ENCODE measurements around the gene AMOT.

Gene AMOT

GRCh38 chrX:112844250-112844649 is 3.6 kb upstream of the AMOT start:
- FAIRE-seq (peak; percentile 68), DNase-seq (ENCODE audit: extremely low spot score, insufficient read length, low read depth) (no peak)

GRCh38 chrX:112841820-112842157 is 1.2 kb upstream of the AMOT start:
- DNase-seq (ENCODE audit: extremely low spot score, insufficient read length, low read depth), result no peak
- no peak for FAIRE-seq

GRCh38 chrX:112841114-112841819 is 636 bp upstream of the AMOT start:
- DNase-seq (ENCODE audit: extremely low spot score, insufficient read length, low read depth), result no peak
- FAIRE-seq, result peak; percentile 98

GRCh38 chrX:112839856-112840255 is 775 bp downstream of the AMOT start:
- no peak for DNase-seq (ENCODE audit: extremely low spot score, insufficient read length, low read depth)
- no peak for FAIRE-seq

GRCh38 chrX:112837531-112837930 is 3.1 kb downstream of the AMOT start:
- no peak for DNase-seq (ENCODE audit: extremely low spot score, insufficient read length, low read depth)
- FAIRE-seq, result no peak

GRCh38 chrX:112835019-112835418 is 5.6 kb downstream of the AMOT start:
- FAIRE-seq, result no peak
- no peak for DNase-seq (ENCODE audit: extremely low spot score, insufficient read length, low read depth)

- FAIRE-seq, result peak; percentile 46
These were observed 6.4 kb downstream of the AMOT start for GRCh38 chrX:112834031-112834845.

GRCh38 chrX:112832481-112833095 is 8.0 kb downstream of the AMOT start:
- DNase-seq (ENCODE audit: extremely low spot score, insufficient read length, low read depth) (no peak), FAIRE-seq (no peak)

More at GRCh38 chrX:112834031-112834845, 6.4 kb downstream of the AMOT start:
- no peak for DNase-seq (ENCODE audit: extremely low spot score, insufficient read length, low read depth)

GRCh38 chrX:112830540-112830939 is 10.1 kb downstream of the AMOT start:
- FAIRE-seq (peak; percentile 31), DNase-seq (ENCODE audit: extremely low spot score, insufficient read length, low read depth) (no peak)

GRCh38 chrX:112827292-112827903 is 13.2 kb downstream of the AMOT start:
- FAIRE-seq (no peak), DNase-seq (ENCODE audit: extremely low spot score, insufficient read length, low read depth) (no peak)

- FAIRE-seq (no peak), DNase-seq (ENCODE audit: extremely low spot score, insufficient read length, low read depth) (no peak)
These were observed 14.6 kb downstream of the AMOT start for GRCh38 chrX:112826023-112826422.

GRCh38 chrX:112822892-112823291 is 17.7 kb downstream of the AMOT start:
- FAIRE-seq (no peak), DNase-seq (ENCODE audit: extremely low spot score, insufficient read length, low read depth) (no peak)

- no peak for FAIRE-seq
- DNase-seq (ENCODE audit: extremely low spot score, insufficient read length, low read depth), result no peak
These were observed 20.0 kb downstream of the AMOT start for GRCh38 chrX:112820364-112821268.

- FAIRE-seq, result no peak
- DNase-seq (ENCODE audit: extremely low spot score, insufficient read length, low read depth), result no peak
These were observed 20.8 kb downstream of the AMOT start for GRCh38 chrX:112819813-112820212.

- FAIRE-seq (no peak), DNase-seq (ENCODE audit: extremely low spot score, insufficient read length, low read depth) (no peak)
These were observed 21.5 kb downstream of the AMOT start for GRCh38 chrX:112819008-112819640.

- FAIRE-seq, result no peak
- no peak for DNase-seq (ENCODE audit: extremely low spot score, insufficient read length, low read depth)
These were observed 22.3 kb downstream of the AMOT start for GRCh38 chrX:112818114-112819007.

GRCh38 chrX:112816908-112817307 is 23.7 kb downstream of the AMOT start:
- DNase-seq (ENCODE audit: extremely low spot score, insufficient read length, low read depth) (no peak), FAIRE-seq (no peak)

GRCh38 chrX:112814496-112814895 is 26.1 kb downstream of the AMOT start:
- DNase-seq (ENCODE audit: extremely low spot score, insufficient read length, low read depth) (no peak), FAIRE-seq (no peak)
